AG08395 (cell line): Measurements from ENCODE around the gene GLIPR1.
A peak's percentile ranks its signal among the peaks of the same experiment; 100 is the strongest.
"Not testable (repeated sequence)": the region's sequence is repeated elsewhere in the genome, so short reads cannot be mapped to it uniquely, and the experiment has no call there.

Source experiments
- DNase-seq: peaks from one replicate; pipeline ENCODE4 v3.0.0; 2012; ENCODE audit warnings: mixed read lengths, low spot score

GLIPR1 gene

DNA sequence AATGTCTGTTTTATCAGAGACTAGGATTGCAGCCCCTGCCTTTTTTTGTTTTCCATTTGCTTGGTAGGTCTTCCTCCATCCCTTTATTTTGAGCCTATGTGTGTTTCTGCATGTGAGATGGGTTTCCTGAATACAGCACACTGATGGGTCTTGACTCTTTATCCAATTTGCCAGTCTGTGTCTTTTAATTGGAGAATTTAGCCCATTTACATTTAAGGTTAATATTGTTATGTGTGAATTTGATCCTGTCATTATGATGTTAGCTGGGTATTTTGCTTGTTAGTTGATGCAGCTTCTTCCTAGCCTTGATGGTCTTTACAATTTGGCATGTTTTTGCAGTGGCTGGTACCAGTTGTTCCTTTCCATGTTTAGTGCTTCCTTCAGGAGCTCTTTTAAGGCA lies 40.7 kb downstream of the GLIPR1 start:
- DNase-seq = not testable (repeated sequence)

- not testable (repeated sequence) for DNase-seq
Observed at GRCh38 chr12:75522124-75522523, 41.6 kb downstream of the GLIPR1 start.

DNA sequence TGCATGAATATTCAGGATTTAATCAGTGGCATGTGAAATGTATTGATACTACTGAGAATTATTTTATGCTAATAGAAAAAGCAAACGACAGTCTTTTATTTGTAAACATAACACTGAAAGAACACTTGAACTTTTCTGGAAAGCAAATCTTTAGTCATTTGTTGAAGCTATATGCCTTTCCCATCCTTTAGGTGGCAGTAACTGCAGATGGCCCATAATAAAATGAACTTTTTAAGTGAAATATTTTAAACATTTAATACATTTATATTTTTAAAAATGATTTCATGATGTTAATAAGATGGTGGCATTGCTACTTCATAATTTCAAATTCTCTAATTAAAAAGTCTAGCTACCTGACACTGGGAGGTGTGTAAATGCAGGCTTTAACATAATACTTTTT lies 44.7 kb downstream of the GLIPR1 start:
- no peak for DNase-seq

- DNase-seq = peak; percentile 58
Observed at GRCh38 chr12:75526655-75527511, 46.3 kb downstream of the GLIPR1 start.

GRCh38 chr12:75528272-75528671 lies 47.7 kb downstream of the GLIPR1 start:
- no peak for DNase-seq

- DNase-seq = no peak
Observed at GRCh38 chr12:75528692-75529091, 48.1 kb downstream of the GLIPR1 start.

DNA sequence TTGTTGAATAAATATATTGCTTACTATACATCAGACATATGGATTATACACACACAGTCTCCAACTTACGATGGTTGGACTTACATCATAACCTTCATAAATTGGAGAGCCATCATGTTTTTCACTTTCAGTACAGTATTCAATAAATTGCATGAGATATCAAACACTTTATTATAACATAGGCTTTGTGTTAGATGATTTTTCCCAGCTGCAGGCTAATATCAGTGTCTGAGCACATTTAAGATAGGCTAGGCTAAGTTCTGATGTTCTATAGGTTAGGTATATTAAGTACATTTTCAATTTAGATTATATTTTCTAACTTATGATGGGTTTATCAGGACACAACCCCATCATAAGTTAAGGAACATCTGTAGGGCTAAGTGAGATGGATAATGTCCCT lies 48.8 kb downstream of the GLIPR1 start:
- no peak for DNase-seq

GRCh38 chr12:75529826-75530225 lies 49.3 kb downstream of the GLIPR1 start:
- DNase-seq = no peak

GRCh38 chr12:75533239-75533638 lies 52.7 kb downstream of the GLIPR1 start:
- DNase-seq = no peak

- DNase-seq = no peak
Observed at GRCh38 chr12:75539889-75540288, 59.3 kb downstream of the GLIPR1 start.

DNA sequence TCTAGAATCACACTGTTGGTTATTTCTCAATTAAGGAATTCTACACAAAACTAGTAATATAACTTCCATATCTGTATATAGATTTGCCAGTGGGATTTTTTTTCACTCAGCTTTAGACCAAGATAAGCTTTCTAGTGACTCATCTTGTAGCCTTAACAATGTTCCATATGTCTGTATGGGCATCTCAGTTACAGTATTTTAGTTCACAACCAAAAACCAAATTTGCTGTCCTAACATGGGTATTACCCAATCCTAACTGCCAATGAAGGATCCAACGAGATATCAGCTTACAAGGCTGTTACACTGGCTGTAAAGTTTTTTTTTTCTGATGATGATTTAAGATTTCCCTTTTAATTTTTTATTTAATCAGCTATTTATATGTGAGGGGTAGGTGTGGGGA lies 62.4 kb downstream of the GLIPR1 start:
- DNase-seq = no peak

GRCh38 chr12:75543529-75543928 lies 63.0 kb downstream of the GLIPR1 start:
- no peak for DNase-seq

- DNase-seq = no peak
Observed at GRCh38 chr12:75545636-75546035, 65.1 kb downstream of the GLIPR1 start.

- no peak for DNase-seq
Observed at GRCh38 chr12:75548879-75549278, 68.3 kb downstream of the GLIPR1 start.

DNA sequence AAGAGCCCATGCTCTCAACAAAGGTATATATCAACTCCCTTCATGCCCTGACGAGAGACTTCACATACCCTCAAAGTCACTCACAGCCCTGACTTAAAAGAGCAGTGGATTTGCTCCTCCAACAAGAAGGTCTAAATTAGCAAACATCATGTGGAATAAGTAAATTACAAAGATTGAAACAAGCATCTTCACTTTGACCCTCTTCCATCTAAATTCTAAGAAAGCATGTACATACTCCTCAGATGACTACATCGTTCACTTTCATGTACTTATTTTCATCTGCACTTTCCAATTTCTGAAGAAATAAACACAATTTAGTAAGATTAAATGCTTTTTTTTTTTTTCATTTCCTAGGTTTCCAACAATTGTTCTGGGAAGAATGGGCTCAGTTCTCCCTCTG lies 69.4 kb downstream of the GLIPR1 start:
- DNase-seq = no peak

GRCh38 chr12:75550401-75551240 lies 70.1 kb downstream of the GLIPR1 start:
- DNase-seq = peak; percentile 5

- DNase-seq = no peak
Observed at GRCh38 chr12:75551477-75551876, 70.9 kb downstream of the GLIPR1 start.

DNA sequence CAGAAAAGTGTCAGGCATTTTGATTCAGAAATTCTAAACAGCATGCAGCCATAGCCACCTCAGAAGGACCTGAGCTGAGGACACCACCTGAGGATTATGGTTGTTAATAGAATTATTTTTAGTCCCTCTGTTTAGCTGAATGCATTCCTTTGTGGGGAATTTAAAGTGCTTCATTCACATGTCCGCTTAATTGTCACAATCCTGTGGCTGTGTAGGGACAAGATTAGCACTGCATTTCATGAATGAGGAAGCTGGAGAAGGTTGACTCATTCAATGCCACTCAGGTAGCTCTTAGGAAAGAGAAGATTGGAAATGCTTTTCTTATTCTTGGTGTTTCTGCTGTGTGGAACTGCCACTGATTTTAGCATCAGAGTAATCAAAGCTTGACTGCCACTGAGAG lies 72.8 kb downstream of the GLIPR1 start:
- DNase-seq = peak; percentile 6
